ENCODE results near the gene HHAT.
A peak's percentile ranks its signal among the peaks of the same experiment; 100 is the strongest.

The HHAT gene

GRCh38 chr1:210597555-210598134 lies 268.9 kb downstream of the HHAT start:
- Mint-ChIP-seq H3K4me1 (peaks cover 14% of the 10 kb centered on the region), H3K36me3 (ENCODE audit: low read depth) (no peaks in the 10 kb centered on the region), H3K9me3 (peaks cover 4% of the 10 kb centered on the region), H3K4me3 (no peak overlapping the region), H3K27ac (peak overlapping the region; percentile 31), H3K27me3 (ENCODE audit: low read depth, poor library complexity) (no peaks in the 10 kb centered on the region)
- TF ChIP-seq CTCF (IDR thresholded peaks at IDR 0.05), result no peak
- DNase-seq, result no peak

GRCh38 chr1:210598135-210598652 lies 269.5 kb downstream of the HHAT start:
- H3K4me3 Mint-ChIP-seq, result no peak overlapping the region
- no peak for DNase-seq
- H3K27ac Mint-ChIP-seq, result peak overlapping the region; percentile 31
- H3K27me3 Mint-ChIP-seq (ENCODE audit: low read depth, poor library complexity), result no peaks in the 10 kb centered on the region
- H3K36me3 Mint-ChIP-seq (ENCODE audit: low read depth), result no peaks in the 10 kb centered on the region
- no peak for TF ChIP-seq CTCF (IDR thresholded peaks at IDR 0.05)
- peaks cover 14% of the 10 kb centered on the region for H3K4me1 Mint-ChIP-seq
- H3K9me3 Mint-ChIP-seq, result peaks cover 4% of the 10 kb centered on the region

- H3K36me3 Mint-ChIP-seq (ENCODE audit: low read depth), result no peaks in the 10 kb centered on the region
- H3K9me3 Mint-ChIP-seq, result peaks cover 4% of the 10 kb centered on the region
- DNase-seq, result no peak
- H3K27ac Mint-ChIP-seq, result no peak overlapping the region
- H3K27me3 Mint-ChIP-seq (ENCODE audit: low read depth, poor library complexity), result no peaks in the 10 kb centered on the region
- no peak for TF ChIP-seq CTCF (IDR thresholded peaks at IDR 0.05)
- no peak overlapping the region for H3K4me3 Mint-ChIP-seq
- H3K4me1 Mint-ChIP-seq, result peaks cover 14% of the 10 kb centered on the region
Observed at GRCh38 chr1:210600421-210601159, 271.9 kb downstream of the HHAT start.

GRCh38 chr1:210603123-210603522 lies 274.4 kb downstream of the HHAT start:
- H3K36me3 Mint-ChIP-seq (ENCODE audit: low read depth), result peaks cover 12% of the 10 kb centered on the region
- H3K27ac Mint-ChIP-seq, result no peak overlapping the region
- H3K9me3 Mint-ChIP-seq, result peaks cover 17% of the 10 kb centered on the region
- no peak overlapping the region for H3K4me3 Mint-ChIP-seq
- no peaks in the 10 kb centered on the region for H3K27me3 Mint-ChIP-seq (ENCODE audit: low read depth, poor library complexity)
- DNase-seq, result no peak
- peaks cover 6% of the 10 kb centered on the region for H3K4me1 Mint-ChIP-seq
- TF ChIP-seq CTCF (IDR thresholded peaks at IDR 0.05), result no peak

GRCh38 chr1:210605099-210605498 lies 276.4 kb downstream of the HHAT start:
- peaks cover 18% of the 10 kb centered on the region for H3K9me3 Mint-ChIP-seq
- no peaks in the 10 kb centered on the region for H3K4me1 Mint-ChIP-seq
- H3K27me3 Mint-ChIP-seq (ENCODE audit: low read depth, poor library complexity), result no peaks in the 10 kb centered on the region
- H3K27ac Mint-ChIP-seq, result no peak overlapping the region
- no peak for TF ChIP-seq CTCF (IDR thresholded peaks at IDR 0.05)
- DNase-seq, result no peak
- no peak overlapping the region for H3K4me3 Mint-ChIP-seq
- peaks cover 16% of the 10 kb centered on the region for H3K36me3 Mint-ChIP-seq (ENCODE audit: low read depth)
